Renal cortex interstitium (tissue), 15 donors: ENCODE data around the gene DTX3. TPM values are rescaled to one million over a fixed set of nuclear protein-coding genes. Genes with fewer than 3 reads are reported as not detected.
"Not testable (repeated sequence)": the region's sequence is repeated elsewhere in the genome, so short reads cannot be mapped to it uniquely, and the experiment has no call there.

ENCODE experiments used
- DNase-seq, 11 donors: peaks; one replicate each; pipeline ENCODE4 v3.0.0-alpha.2; 2013; ENCODE audit warnings: low read depth in 9 of 11, low spot score in 4 of 11; ENCODE audit errors: extremely low read depth in 1 of 11
- long read RNA-seq, 16 experiments: transcript quantifications; one replicate each; lab custom pipeline, GENCODE V29; 2026
- polyA plus RNA-seq, 3 donors: library from polyadenylated mRNA; unstranded; fragments of 120-200 nt; gene quantifications; one replicate each; pipeline ENCODE4 v1.2.1, GENCODE V29; 2013; ENCODE audit not compliant: insufficient read length in 3 of 3

DTX3 gene
- polyA plus RNA-seq: 10 to 100 TPM; 54.5 to 74.5 (median 63.9) TPM
- long read RNA-seq, donor 1, partial matches to known transcripts: 5 of 12 reads
- long read RNA-seq, donor 1, other reads (novel, unspliced or antisense): 0 of 12 reads
- long read RNA-seq, donor 2, partial matches to known transcripts: 0 of 3 reads
- long read RNA-seq, donor 2, other reads (novel, unspliced or antisense): 0 of 3 reads
- long read RNA-seq, donor 3, transcript DTX3-201 (7 exons, 2,029 nt): major isoform, 6 of 21 reads
- long read RNA-seq, donor 3, partial matches to known transcripts: 9 of 21 reads
- long read RNA-seq, donor 3, other reads (novel, unspliced or antisense): 0 of 21 reads
- long read RNA-seq, donor 4, partial matches to known transcripts: 7 of 13 reads
- long read RNA-seq, donor 4, other reads (novel, unspliced or antisense): 0 of 13 reads
- long read RNA-seq, donor 5: 0 reads
- long read RNA-seq, donor 6, partial matches to known transcripts: 0 of 10 reads
- long read RNA-seq, donor 6, other reads (novel, unspliced or antisense): 0 of 10 reads
- long read RNA-seq, donor 7, transcript DTX3-204 (6 exons, 2,067 nt): major isoform, 8 of 17 reads
- long read RNA-seq, donor 7, partial matches to known transcripts: 0 of 17 reads
- long read RNA-seq, donor 7, other reads (novel, unspliced or antisense): 0 of 17 reads
- long read RNA-seq, donor 8, transcript DTX3-201 (7 exons, 2,029 nt): major isoform, 7 of 17 reads
- long read RNA-seq, donor 8, transcript DTX3-204 (6 exons, 2,067 nt): minor isoform, 5 of 17 reads
- long read RNA-seq, donor 8, partial matches to known transcripts: 0 of 17 reads
- long read RNA-seq, donor 8, other reads (novel, unspliced or antisense): 0 of 17 reads
- long read RNA-seq, donor 9, partial matches to known transcripts: 0 of 3 reads
- long read RNA-seq, donor 9, other reads (novel, unspliced or antisense): 0 of 3 reads
- long read RNA-seq, donor 10, transcript DTX3-204 (6 exons, 2,067 nt): major isoform, 5 of 5 reads
- long read RNA-seq, donor 10, partial matches to known transcripts: 0 of 5 reads
- long read RNA-seq, donor 10, other reads (novel, unspliced or antisense): 0 of 5 reads
- long read RNA-seq, donor 11, partial matches to known transcripts: 0 of 9 reads
- long read RNA-seq, donor 11, other reads (novel, unspliced or antisense): 0 of 9 reads
- long read RNA-seq, donor 12, partial matches to known transcripts: 7 of 9 reads
- long read RNA-seq, donor 12, other reads (novel, unspliced or antisense): 0 of 9 reads
- long read RNA-seq, donor 13: 0 reads
- long read RNA-seq, donor 14, partial matches to known transcripts: 0 of 6 reads
- long read RNA-seq, donor 14, other reads (novel, unspliced or antisense): 0 of 6 reads
- long read RNA-seq, donor 15, partial matches to known transcripts: 0 of 2 reads
- long read RNA-seq, donor 15, other reads (novel, unspliced or antisense): 0 of 2 reads
- long read RNA-seq, donor 16, transcript DTX3-204 (6 exons, 2,067 nt): minor isoform, 5 of 45 reads
- long read RNA-seq, donor 16, transcript DTX3-201 (7 exons, 2,029 nt): major isoform, 14 of 45 reads
- long read RNA-seq, donor 16, transcript DTX3-202 (5 exons, 3,199 nt): minor isoform, 7 of 45 reads
- long read RNA-seq, donor 16, partial matches to known transcripts: 17 of 45 reads
- long read RNA-seq, donor 16, other reads (novel, unspliced or antisense): 0 of 45 reads

GRCh38 chr12:57604454-57604991 lies at the start of gene DTX3:
TSS of gene DTX3 (plus strand) at chr12:57604824. CDS start at chr12:57606518, 1,694 bp downstream.
- DNase-seq: no peak

GRCh38 chr12:57554897-57555296 lies 49.7 kb upstream of the DTX3 start:
- no peak for DNase-seq

GRCh38 chr12:57558864-57559263 lies 45.8 kb upstream of the DTX3 start:
- no peak for DNase-seq

- no peak for DNase-seq
These were observed 44.1 kb upstream of the DTX3 start for GRCh38 chr12:57560516-57560915.

- DNase-seq: not testable (repeated sequence)
These were observed 43.5 kb upstream of the DTX3 start for GRCh38 chr12:57561117-57561516.

- no peak for DNase-seq
These were observed 41.3 kb upstream of the DTX3 start for GRCh38 chr12:57563358-57563757.

- no peak for DNase-seq
These were observed 40.4 kb upstream of the DTX3 start for GRCh38 chr12:57564178-57564740.

- DNase-seq: no peak
These were observed 35.8 kb upstream of the DTX3 start for GRCh38 chr12:57568838-57569237.

- no peak for DNase-seq
These were observed 34.8 kb upstream of the DTX3 start for GRCh38 chr12:57569858-57570257.

- not testable (repeated sequence) for DNase-seq
These were observed 34.2 kb upstream of the DTX3 start for GRCh38 chr12:57570438-57570837.

GRCh38 chr12:57571926-57572762 lies 32.5 kb upstream of the DTX3 start:
- no peak for DNase-seq

GRCh38 chr12:57574795-57575194 lies 29.8 kb upstream of the DTX3 start:
- DNase-seq: no peak

- no peak for DNase-seq
These were observed 28.6 kb upstream of the DTX3 start for GRCh38 chr12:57575771-57576612.

GRCh38 chr12:57576613-57577160 lies 27.9 kb upstream of the DTX3 start:
- no peak for DNase-seq

- no peak for DNase-seq
These were observed 26.5 kb upstream of the DTX3 start for GRCh38 chr12:57577981-57578758.
